GM12801 (cell line): ENCODE data around the gene PON3.

Experiments used
- TF ChIP-seq, protein P1 (sequence below): IDR thresholded peaks from one replicate; pipeline ENCODE4 v1.5.1; 2011; ENCODE audit warnings: control low read depth; ENCODE audit not compliant: insufficient read length; ENCODE audit errors: extremely low read depth

PON3 gene

GRCh38 chr7:95334447-95334846, 61.7 kb downstream of the PON3 start:
- TF ChIP-seq, protein P1, sequence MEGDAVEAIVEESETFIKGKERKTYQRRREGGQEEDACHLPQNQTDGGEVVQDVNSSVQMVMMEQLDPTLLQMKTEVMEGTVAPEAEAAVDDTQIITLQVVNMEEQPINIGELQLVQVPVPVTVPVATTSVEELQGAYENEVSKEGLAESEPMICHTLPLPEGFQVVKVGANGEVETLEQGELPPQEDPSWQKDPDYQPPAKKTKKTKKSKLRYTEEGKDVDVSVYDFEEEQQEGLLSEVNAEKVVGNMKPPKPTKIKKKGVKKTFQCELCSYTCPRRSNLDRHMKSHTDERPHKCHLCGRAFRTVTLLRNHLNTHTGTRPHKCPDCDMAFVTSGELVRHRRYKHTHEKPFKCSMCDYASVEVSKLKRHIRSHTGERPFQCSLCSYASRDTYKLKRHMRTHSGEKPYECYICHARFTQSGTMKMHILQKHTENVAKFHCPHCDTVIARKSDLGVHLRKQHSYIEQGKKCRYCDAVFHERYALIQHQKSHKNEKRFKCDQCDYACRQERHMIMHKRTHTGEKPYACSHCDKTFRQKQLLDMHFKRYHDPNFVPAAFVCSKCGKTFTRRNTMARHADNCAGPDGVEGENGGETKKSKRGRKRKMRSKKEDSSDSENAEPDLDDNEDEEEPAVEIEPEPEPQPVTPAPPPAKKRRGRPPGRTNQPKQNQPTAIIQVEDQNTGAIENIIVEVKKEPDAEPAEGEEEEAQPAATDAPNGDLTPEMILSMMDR = no peak

DNA sequence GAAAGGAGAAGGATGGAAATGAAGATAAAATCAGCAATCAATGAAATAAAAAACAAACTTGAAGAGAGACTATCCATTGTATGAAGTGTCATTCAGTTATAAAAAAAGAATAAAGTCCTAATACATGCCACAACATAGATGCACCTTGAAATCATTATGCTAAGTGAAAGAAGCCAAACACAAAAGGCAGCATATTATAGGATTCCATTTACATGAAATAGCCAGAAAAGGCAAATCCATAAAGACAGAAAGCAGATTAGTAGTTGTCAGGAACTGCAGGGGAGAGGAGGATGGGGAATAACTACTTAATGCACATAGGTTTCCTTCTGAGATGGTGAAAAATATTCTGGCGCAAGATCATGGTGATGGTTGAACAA, 65.2 kb downstream of the PON3 start:
- TF ChIP-seq, protein P1 = no peak

DNA sequence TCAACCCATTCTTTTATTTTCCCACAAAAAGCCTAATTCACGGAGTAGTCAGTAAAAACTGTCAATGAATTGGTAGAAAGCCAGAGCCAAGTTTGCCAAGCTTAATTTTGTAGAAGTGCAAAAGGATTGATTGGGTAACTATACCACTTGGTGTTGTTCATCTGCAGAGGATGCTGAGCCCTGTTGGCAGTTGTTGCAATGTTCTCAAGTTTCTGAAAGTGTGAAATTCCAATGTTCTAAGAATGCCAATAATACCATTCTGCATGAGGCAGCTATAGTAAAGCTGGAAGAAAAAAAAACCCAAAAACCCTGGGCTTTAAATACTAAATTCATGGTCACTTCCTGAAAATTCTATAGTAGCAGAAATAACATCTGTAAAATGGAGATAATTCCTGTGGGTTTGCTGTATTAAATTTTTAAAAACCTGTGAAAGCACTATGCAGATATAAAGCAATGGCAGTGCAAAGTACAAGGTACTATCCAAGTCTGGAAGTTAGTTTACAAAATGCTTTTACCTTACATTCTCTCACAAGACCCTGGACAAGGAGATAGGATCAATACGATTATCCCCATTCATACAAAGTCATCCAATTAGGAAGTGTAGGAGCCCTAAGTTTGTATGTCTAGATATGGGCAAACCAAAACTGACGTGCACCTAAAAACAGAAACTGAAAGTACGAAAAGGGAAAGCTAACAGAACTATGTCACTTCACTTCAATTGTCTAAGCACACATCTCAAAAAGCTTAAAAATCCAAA, 65.8 kb downstream of the PON3 start:
- TF ChIP-seq, protein P1 = no peak

- TF ChIP-seq, protein P1 = no peak
Observed at GRCh38 chr7:95327356-95327755, 68.8 kb downstream of the PON3 start.

DNA sequence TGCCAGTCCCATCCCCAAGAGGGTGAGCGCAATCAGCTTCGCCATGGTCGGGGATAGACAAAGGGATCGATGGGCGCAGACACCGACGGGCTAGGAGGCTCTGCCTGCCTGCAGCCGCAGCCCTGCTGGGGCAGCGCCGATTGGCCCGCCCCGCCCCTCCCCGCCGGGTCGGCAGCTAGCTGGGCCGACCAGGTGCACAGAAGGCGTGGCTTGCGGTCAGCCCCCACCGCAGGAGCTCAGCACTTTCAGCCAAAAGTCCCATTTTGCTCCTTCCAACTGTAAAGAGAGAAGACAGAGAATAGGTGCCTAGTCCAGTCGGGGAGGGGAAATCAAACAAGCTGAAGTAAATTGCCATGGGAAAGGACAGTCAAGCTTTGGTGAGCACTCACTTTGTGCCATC, 71.7 kb downstream of the PON3 start, which contains the start of gene PON1:
Gene PON1, minus strand, starts transcription at position 102 of the 400 bp plus-strand sequence. Its CDS starts 57 bp downstream, at position 45.
- TF ChIP-seq, protein P1 = no peak

- TF ChIP-seq, protein P1 = no peak
Observed at GRCh38 chr7:95323410-95324129, 72.6 kb downstream of the PON3 start.

GRCh38 chr7:95322854-95323253, 73.3 kb downstream of the PON3 start:
- TF ChIP-seq, protein P1 = no peak
